CD14-positive monocyte (primary cell): Measurements from ENCODE around the gene PTCD2. TPM values are rescaled to one million over a fixed set of nuclear protein-coding genes. Genes with fewer than 3 reads are reported as not detected.

Source experiments
- DNase-seq, 3 donors: peaks; one replicate each; pipeline ENCODE4 v3.0.0-alpha.2; 2011 to 2022
- H2AFZ ChIP-seq: 2 replicates; pipeline ENCODE4 v1.6.0; 2012; ENCODE audit warnings: mild to moderate bottlenecking, low read depth, low read length, inconsistent platforms; ENCODE audit not compliant: insufficient read depth, poor library complexity, severe bottlenecking
- H3K27ac ChIP-seq, 2 donors: 1 replicate in 1 of 2; 2 replicates in 1 of 2; pipeline ENCODE4 v1.5.1; 2012 to 2013; ENCODE audit warnings: low read length in 2 of 2, control low read depth in 1 of 2, inconsistent platforms in 1 of 2, low read depth in 1 of 2, mild to moderate bottlenecking in 1 of 2
- H3K27me3 ChIP-seq, 2 donors: one replicate each; pipeline versions ENCODE4 v1.6.0 to v1.6.1; 2011 to 2013; ENCODE audit warnings: low read length in 2 of 2; ENCODE audit not compliant: control insufficient read depth in 2 of 2, insufficient read depth in 2 of 2
- H3K36me3 ChIP-seq, 2 donors: replicated peaks in 1 of 2; 1 replicate in 1 of 2; 2 replicates in 1 of 2; pipeline versions ENCODE4 v1.5.1 to v1.6.1; 2012 to 2013; ENCODE audit warnings: low read length in 2 of 2, control low read depth in 1 of 2, inconsistent platforms in 1 of 2, mild to moderate bottlenecking in 1 of 2; ENCODE audit not compliant: insufficient read depth in 2 of 2, control insufficient read depth in 1 of 2
- H3K4me1 ChIP-seq, 2 donors: 1 replicate in 1 of 2; 2 replicates in 1 of 2; pipeline versions ENCODE4 v1.5.1 to v1.6.1; 2012 to 2013; ENCODE audit warnings: low read length in 2 of 2, control low read depth in 1 of 2, inconsistent platforms in 1 of 2, mild to moderate bottlenecking in 1 of 2, moderate library complexity in 1 of 2; ENCODE audit not compliant: insufficient read depth in 2 of 2, control insufficient read depth in 1 of 2
- H3K4me2 ChIP-seq: replicated peaks from 2 replicates; pipeline ENCODE3; 2012; ENCODE audit warnings: low read length, moderate library complexity, mild to moderate bottlenecking; ENCODE audit not compliant: poor library complexity, severe bottlenecking; ENCODE audit errors: extremely low read depth
- H3K4me3 ChIP-seq, 3 experiments: fragments of 200-600 bp in 1 of 3; sonication (generic) in 1 of 3; replicated peaks in 1 of 3; 1 replicate in 2 of 3; 2 replicates in 1 of 3; pipeline ENCODE4 v1.5.1; 2011 to 2013; ENCODE audit warnings: low read length in 3 of 3, mild to moderate bottlenecking in 3 of 3, control low read depth in 2 of 3, low read depth in 2 of 3, inconsistent platforms in 1 of 3, moderate library complexity in 1 of 3
- H3K79me2 ChIP-seq: 2 replicates; pipeline ENCODE4 v1.6.0; 2012; ENCODE audit warnings: mild to moderate bottlenecking, control low read depth, inconsistent platforms, low read length, moderate library complexity; ENCODE audit not compliant: insufficient read depth
- H3K9ac ChIP-seq: 2 replicates; pipeline ENCODE4 v1.6.0; 2017; ENCODE audit warnings: low read length, mild to moderate bottlenecking; ENCODE audit not compliant: insufficient read depth, poor library complexity, severe bottlenecking
- H3K9me3 ChIP-seq, 2 donors: replicated peaks in 1 of 2; 1 replicate in 1 of 2; 2 replicates in 1 of 2; pipeline versions ENCODE4 v1.5.1 to v1.6.1; 2012 to 2013; ENCODE audit warnings: low read length in 2 of 2, control low read depth in 1 of 2; ENCODE audit not compliant: control insufficient read depth in 1 of 2, insufficient read depth in 1 of 2
- H4K20me1 ChIP-seq: 2 replicates; pipeline ENCODE4 v1.6.0; 2012; ENCODE audit warnings: mild to moderate bottlenecking, low read length, control low read depth, moderate library complexity; ENCODE audit not compliant: insufficient read depth
- H3K27ac Mint-ChIP-seq, 7 donors: one replicate each; pipeline ENCODE4 v1.8.0; 2020; ENCODE audit warnings: mild to moderate bottlenecking in 7 of 7, mixed read lengths in 7 of 7, moderate library complexity in 6 of 7, inconsistent platforms in 2 of 7
- H3K27me3 Mint-ChIP-seq, 3 donors: one replicate each; pipeline ENCODE4 v1.8.0; 2021 to 2022; ENCODE audit warnings: low read depth in 3 of 3, mild to moderate bottlenecking in 3 of 3, mixed read lengths in 3 of 3, moderate library complexity in 3 of 3, inconsistent platforms in 1 of 3
- H3K36me3 Mint-ChIP-seq, 2 donors: one replicate each; pipeline ENCODE4 v1.8.0; 2020; ENCODE audit warnings: mixed read lengths in 2 of 2, inconsistent platforms in 1 of 2, mild to moderate bottlenecking in 1 of 2
- H3K4me1 Mint-ChIP-seq: one replicate; pipeline ENCODE4 v1.8.0; 2020; ENCODE audit warnings: mild to moderate bottlenecking, mixed read lengths
- H3K4me3 Mint-ChIP-seq, 2 donors: one replicate each; pipeline ENCODE4 v1.8.0; 2020; ENCODE audit warnings: mild to moderate bottlenecking in 2 of 2, mixed read lengths in 2 of 2, moderate library complexity in 1 of 2
- H3K9me3 Mint-ChIP-seq, 7 donors: one replicate each; pipeline ENCODE4 v1.8.0; 2020 to 2022; ENCODE audit warnings: mixed read lengths in 7 of 7, mild to moderate bottlenecking in 6 of 7, moderate library complexity in 6 of 7, inconsistent platforms in 2 of 7
- WGBS: methylation state at CpG from one replicate; pipeline ENCODE4 v1.1.5; 2013; ENCODE audit warnings: missing lambda C conversion rate; ENCODE audit not compliant: insufficient coverage; 5-methylcytosine and 5-hydroxymethylcytosine counted together
- intact Hi-C, 2 donors: fragments of 100-400 bp; cut with micrococcal nuclease; formaldehyde crosslinking; loops; one replicate each; pipeline versions ENCODE4 v1.15.0 to v1.15.1; 2023
- polyA plus RNA-seq, 3 donors: library from polyadenylated mRNA; depleted of rRNA in 1 of 3; unstranded in 2 of 3; stranded (reverse) in 1 of 3; fragments of 300-500 nt in 2 of 3; fragments of >200 nt in 1 of 3; fragmentation: Illumina TruSeq in 2 of 3; gene quantifications; 1 replicate in 2 of 3; 2 replicates in 1 of 3; pipeline ENCODE4 v1.2.3, GENCODE V29; 2012 to 2021
- TF ChIP-seq, protein P1 (sequence below): fragments of 200-600 bp; IDR thresholded peaks from one replicate; pipeline ENCODE4 v1.8.0; 2022; ENCODE audit warnings: antibody characterized with exemption, mild to moderate bottlenecking

Gene PTCD2
- polyA plus RNA-seq, 3 donors, result 1.6 to 2.2 (median 1.8) TPM

DNA sequence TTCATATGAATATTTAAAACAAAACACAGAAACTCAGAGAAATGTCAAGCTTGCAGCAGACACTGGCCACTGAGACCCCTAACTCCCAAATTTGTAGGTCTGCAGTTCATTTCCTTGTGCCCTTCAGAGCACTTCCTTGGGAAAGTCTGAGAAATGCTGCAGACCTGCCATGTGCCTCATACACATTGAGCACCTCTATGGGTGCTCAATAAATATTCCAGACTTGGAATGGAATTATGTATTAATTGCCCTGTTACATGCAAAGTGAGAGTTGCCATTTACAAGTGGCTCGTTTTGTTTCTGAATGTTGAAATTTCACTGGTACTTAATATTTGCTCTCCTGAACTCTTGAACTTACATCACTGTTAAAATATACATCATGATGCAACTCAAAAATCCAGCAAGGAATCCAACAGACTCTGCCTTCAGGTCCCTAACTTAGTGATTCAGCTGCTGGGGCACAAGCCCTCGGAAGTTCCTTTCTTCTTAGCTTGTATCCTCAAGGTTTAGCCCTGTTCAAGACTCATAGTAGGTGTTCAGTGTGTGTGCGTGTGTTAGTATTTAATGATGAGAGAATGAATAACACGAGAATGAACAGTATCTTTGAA is 90.6 kb downstream of the PTCD2 start:
- WGBS, result no CpG with 5 or more reads among the region's 4 CpGs
- Mint-ChIP-seq H3K27ac (no peak overlapping the region), H3K9me3 (peaks cover 0 to 8% (median 0%) of the 10 kb centered on the region in 7 donors), H3K4me1 (peaks cover 16% of the 10 kb centered on the region), H3K36me3 (no peaks in the 10 kb centered on the region), H3K4me3 (no peak overlapping the region), H3K27me3 (peaks cover 0 to 3% (median 0%) of the 10 kb centered on the region in 3 donors)
- TF ChIP-seq, protein P1, sequence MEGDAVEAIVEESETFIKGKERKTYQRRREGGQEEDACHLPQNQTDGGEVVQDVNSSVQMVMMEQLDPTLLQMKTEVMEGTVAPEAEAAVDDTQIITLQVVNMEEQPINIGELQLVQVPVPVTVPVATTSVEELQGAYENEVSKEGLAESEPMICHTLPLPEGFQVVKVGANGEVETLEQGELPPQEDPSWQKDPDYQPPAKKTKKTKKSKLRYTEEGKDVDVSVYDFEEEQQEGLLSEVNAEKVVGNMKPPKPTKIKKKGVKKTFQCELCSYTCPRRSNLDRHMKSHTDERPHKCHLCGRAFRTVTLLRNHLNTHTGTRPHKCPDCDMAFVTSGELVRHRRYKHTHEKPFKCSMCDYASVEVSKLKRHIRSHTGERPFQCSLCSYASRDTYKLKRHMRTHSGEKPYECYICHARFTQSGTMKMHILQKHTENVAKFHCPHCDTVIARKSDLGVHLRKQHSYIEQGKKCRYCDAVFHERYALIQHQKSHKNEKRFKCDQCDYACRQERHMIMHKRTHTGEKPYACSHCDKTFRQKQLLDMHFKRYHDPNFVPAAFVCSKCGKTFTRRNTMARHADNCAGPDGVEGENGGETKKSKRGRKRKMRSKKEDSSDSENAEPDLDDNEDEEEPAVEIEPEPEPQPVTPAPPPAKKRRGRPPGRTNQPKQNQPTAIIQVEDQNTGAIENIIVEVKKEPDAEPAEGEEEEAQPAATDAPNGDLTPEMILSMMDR, result no peak
- DNase-seq, result no peak
- Histone ChIP-seq H3K9me3 (no peaks in the 10 kb centered on the region), H3K4me3 (no peak overlapping the region), H4K20me1 (no peaks in the 10 kb centered on the region), H2AFZ (no peak overlapping the region), H3K4me2 (no peak overlapping the region), H3K36me3 (no peaks in the 10 kb centered on the region), H3K9ac (no peak overlapping the region), H3K4me1 (peaks cover 10 to 20% of the 10 kb centered on the region in 2 donors), H3K27ac (no peak overlapping the region), H3K27me3 (no peaks in the 10 kb centered on the region), H3K79me2 (no peaks in the 10 kb centered on the region)
- intact Hi-C loops, result no loop called here

DNA sequence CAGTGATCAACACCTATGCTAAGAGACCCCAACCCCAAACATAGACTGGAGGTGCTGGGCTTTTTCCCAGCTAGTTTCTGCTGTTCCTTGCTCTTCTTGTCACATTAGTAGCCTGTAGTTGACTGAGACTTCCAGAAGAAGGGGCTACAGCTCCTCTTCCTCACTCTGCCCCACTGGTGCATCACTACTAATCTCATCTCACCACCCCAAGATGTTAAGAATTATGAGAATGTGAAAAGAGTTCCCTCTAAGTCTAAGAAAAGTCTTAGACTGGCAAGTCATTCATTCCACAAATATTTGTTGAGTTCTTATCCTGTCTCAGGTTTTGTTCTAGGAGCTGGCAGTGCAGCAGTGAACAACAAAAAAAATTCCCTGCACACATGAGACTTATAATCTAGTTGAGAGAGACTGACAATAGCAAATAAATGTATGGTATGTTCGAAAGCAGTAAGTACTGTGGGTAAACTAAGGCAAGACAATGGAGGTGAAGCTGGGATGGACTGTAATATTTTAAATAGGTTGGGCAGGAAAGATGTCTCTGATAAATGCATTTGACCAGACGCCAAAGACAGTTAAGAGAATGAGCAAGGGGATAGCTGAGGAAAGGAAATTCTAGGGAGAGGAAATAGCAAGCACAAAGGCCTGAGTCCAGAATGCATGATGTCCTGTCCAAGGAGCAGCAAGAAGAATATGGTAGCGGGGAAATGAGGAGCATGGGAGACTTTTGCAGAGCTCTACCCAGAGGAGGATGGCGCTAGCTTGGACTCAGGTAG is 92.3 kb downstream of the PTCD2 start:
- no peak overlapping the region for H3K9ac ChIP-seq
- no peaks in the 10 kb centered on the region for H3K36me3 ChIP-seq
- TF ChIP-seq, protein P1, result no peak
- H3K4me3 ChIP-seq, result no peak overlapping the region
- no peak overlapping the region for H3K27ac ChIP-seq
- H3K27me3 ChIP-seq, result no peaks in the 10 kb centered on the region
- Mint-ChIP-seq H3K9me3 (peaks cover under 1 to 4% (median 2%) of the 10 kb centered on the region in 7 donors), H3K27ac (no peak overlapping the region), H3K36me3 (no peaks in the 10 kb centered on the region), H3K4me3 (no peak overlapping the region), H3K4me1 (peaks cover 18% of the 10 kb centered on the region), H3K27me3 (peaks cover 0 to under 1% (median 0%) of the 10 kb centered on the region in 3 donors)
- H3K4me2 ChIP-seq, result no peak overlapping the region
- peaks cover 1 to 2% of the 10 kb centered on the region in 2 donors for H3K9me3 ChIP-seq
- WGBS, result 75% methylated on average over 4 of the region's 4 CpGs
- intact Hi-C loops, result no loop called here
- DNase-seq, result no peak
- H3K4me1 ChIP-seq, result peaks cover 10 to 18% of the 10 kb centered on the region in 2 donors
- H4K20me1 ChIP-seq, result no peaks in the 10 kb centered on the region
- H3K79me2 ChIP-seq, result no peaks in the 10 kb centered on the region
- no peak overlapping the region for H2AFZ ChIP-seq
